Cardiac muscle cell (in vitro differentiated cells and primary cell): Measurements from ENCODE around the gene RBMS1. TPM values are rescaled to one million over a fixed set of nuclear protein-coding genes. Genes with fewer than 3 reads are reported as not detected.

ENCODE experiments used
- DNase-seq, 2 donors: peaks; one replicate each; pipeline versions ENCODE4 v3.0.0 to v3.0.0-alpha.2; 2010 to 2017; ENCODE audit warnings: low read depth in 1 of 2, low spot score in 1 of 2
- H3K27ac ChIP-seq: fragments of 200-600 bp; sonication (generic); 2 replicates; pipeline ENCODE4 v1.5.1; 2016
- H3K27me3 ChIP-seq: fragments of 200-600 bp; sonication (generic); 2 replicates; pipeline ENCODE4 v1.6.0; 2016; ENCODE audit warnings: control low read depth
- H3K36me3 ChIP-seq: fragments of 200-600 bp; sonication (generic); 2 replicates; pipeline ENCODE4 v1.5.1; 2016; ENCODE audit warnings: control low read depth
- H3K4me1 ChIP-seq: fragments of 200-600 bp; sonication (generic); 2 replicates; pipeline ENCODE4 v1.8.1; 2017; ENCODE audit warnings: low read depth, mild to moderate bottlenecking, mixed run types
- H3K4me3 ChIP-seq: fragments of 200-600 bp; sonication (generic); 2 replicates; pipeline ENCODE4 v1.5.1; 2016; ENCODE audit warnings: mild to moderate bottlenecking
- H3K9me3 ChIP-seq: fragments of 200-600 bp; sonication (generic); 2 replicates; pipeline ENCODE4 v1.5.1; 2017; ENCODE audit warnings: low read depth, mild to moderate bottlenecking, control low read depth
- polyA plus RNA-seq: library from polyadenylated mRNA; unstranded; fragments of >200 nt; fragmentation: Nextera tagmentation; extraction: Ambion mirVana; gene quantifications from 2 replicates; pipeline ENCODE4 v1.2.1, GENCODE V29; 2016
- total RNA-seq: library from RNA; depleted of rRNA; stranded (reverse); fragments of >200 nt; gene quantifications from 2 replicates; pipeline ENCODE4 v1.2.3, GENCODE V29; 2016
- TF ChIP-seq, protein P1 (sequence below): IDR thresholded peaks from 2 replicates; pipeline ENCODE4 v1.5.1; 2012; ENCODE audit warnings: low read depth, mild to moderate bottlenecking, low read length

RBMS1 gene
- total and polyA plus RNA-seq, 2 experiments from 2014 or later: 89.5 to 99.9 TPM

- peaks cover 70% of the 10 kb centered on the region for H3K4me1 ChIP-seq
- H3K4me3 ChIP-seq: no peak overlapping the region
- H3K27me3 ChIP-seq: no peaks in the 10 kb centered on the region
- peak in 1 of 2 donors; percentile 78 for DNase-seq
- no peaks in the 10 kb centered on the region for H3K9me3 ChIP-seq
- H3K27ac ChIP-seq: peak overlapping the region; percentile 88
- H3K36me3 ChIP-seq: no peaks in the 10 kb centered on the region
- TF ChIP-seq, protein P1, sequence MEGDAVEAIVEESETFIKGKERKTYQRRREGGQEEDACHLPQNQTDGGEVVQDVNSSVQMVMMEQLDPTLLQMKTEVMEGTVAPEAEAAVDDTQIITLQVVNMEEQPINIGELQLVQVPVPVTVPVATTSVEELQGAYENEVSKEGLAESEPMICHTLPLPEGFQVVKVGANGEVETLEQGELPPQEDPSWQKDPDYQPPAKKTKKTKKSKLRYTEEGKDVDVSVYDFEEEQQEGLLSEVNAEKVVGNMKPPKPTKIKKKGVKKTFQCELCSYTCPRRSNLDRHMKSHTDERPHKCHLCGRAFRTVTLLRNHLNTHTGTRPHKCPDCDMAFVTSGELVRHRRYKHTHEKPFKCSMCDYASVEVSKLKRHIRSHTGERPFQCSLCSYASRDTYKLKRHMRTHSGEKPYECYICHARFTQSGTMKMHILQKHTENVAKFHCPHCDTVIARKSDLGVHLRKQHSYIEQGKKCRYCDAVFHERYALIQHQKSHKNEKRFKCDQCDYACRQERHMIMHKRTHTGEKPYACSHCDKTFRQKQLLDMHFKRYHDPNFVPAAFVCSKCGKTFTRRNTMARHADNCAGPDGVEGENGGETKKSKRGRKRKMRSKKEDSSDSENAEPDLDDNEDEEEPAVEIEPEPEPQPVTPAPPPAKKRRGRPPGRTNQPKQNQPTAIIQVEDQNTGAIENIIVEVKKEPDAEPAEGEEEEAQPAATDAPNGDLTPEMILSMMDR: no peak
Measured at GRCh38 chr2:160331258-160332025, 162.2 kb downstream of the RBMS1 start.

GRCh38 chr2:160328811-160329527 is 164.6 kb downstream of the RBMS1 start:
- peak in 1 of 2 donors; percentile 51 for DNase-seq
- no peaks in the 10 kb centered on the region for H3K9me3 ChIP-seq
- peak overlapping the region; percentile 88 for H3K27ac ChIP-seq
- no peaks in the 10 kb centered on the region for H3K27me3 ChIP-seq
- TF ChIP-seq, protein P1: no peak
- no peak overlapping the region for H3K4me3 ChIP-seq
- H3K4me1 ChIP-seq: peaks cover 80% of the 10 kb centered on the region
- H3K36me3 ChIP-seq: no peaks in the 10 kb centered on the region

GRCh38 chr2:160326786-160327185 is 166.8 kb downstream of the RBMS1 start:
- H3K27ac ChIP-seq: no peak overlapping the region
- no peak for DNase-seq
- no peaks in the 10 kb centered on the region for H3K36me3 ChIP-seq
- H3K27me3 ChIP-seq: no peaks in the 10 kb centered on the region
- TF ChIP-seq, protein P1: no peak
- peaks cover 69% of the 10 kb centered on the region for H3K4me1 ChIP-seq
- no peaks in the 10 kb centered on the region for H3K9me3 ChIP-seq
- H3K4me3 ChIP-seq: no peak overlapping the region

DNA sequence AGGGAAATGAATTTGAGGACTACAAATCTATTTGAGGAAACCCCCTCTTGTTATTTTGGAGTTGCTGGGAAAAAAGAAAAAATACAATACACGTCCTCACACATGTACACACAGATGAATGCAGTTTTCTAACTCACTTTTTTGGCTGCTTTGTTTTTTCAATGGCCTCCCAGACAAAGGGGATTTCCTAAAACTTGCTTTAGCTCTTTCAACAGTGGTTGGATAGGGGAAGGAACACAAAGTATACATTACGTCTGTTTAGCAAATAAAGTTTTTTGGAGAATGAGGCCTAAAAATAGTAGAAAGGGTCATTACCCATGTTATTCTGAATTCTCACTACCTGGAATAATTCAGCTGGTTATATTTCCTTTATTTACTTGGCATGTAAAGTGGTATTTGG is 168.2 kb downstream of the RBMS1 start:
- DNase-seq: no peak
- no peaks in the 10 kb centered on the region for H3K36me3 ChIP-seq
- no peaks in the 10 kb centered on the region for H3K9me3 ChIP-seq
- no peak overlapping the region for H3K27ac ChIP-seq
- H3K4me3 ChIP-seq: no peak overlapping the region
- H3K4me1 ChIP-seq: peaks cover 58% of the 10 kb centered on the region
- H3K27me3 ChIP-seq: no peaks in the 10 kb centered on the region
- TF ChIP-seq, protein P1: no peak

- H3K27me3 ChIP-seq: no peaks in the 10 kb centered on the region
- no peak overlapping the region for H3K4me3 ChIP-seq
- TF ChIP-seq, protein P1: no peak
- DNase-seq: no peak
- no peaks in the 10 kb centered on the region for H3K9me3 ChIP-seq
- H3K4me1 ChIP-seq: peaks cover 53% of the 10 kb centered on the region
- no peaks in the 10 kb centered on the region for H3K36me3 ChIP-seq
- H3K27ac ChIP-seq: no peak overlapping the region
Measured at GRCh38 chr2:160324917-160325316, 168.7 kb downstream of the RBMS1 start.
